GM13976 (cell line): ENCODE results near the gene ARHGAP6.

ENCODE experiments used
- DNase-seq: peaks from one replicate; pipeline ENCODE4 v3.0.0; 2012; ENCODE audit warnings: low spot score
- in situ Hi-C: fragments of 300-500 bp; cut with MboI; formaldehyde crosslinking; loops from one replicate; pipeline ENCODE4 v1.12.0; 2022; ENCODE audit warnings: low sequenced_read_pairs, mixed read lengths, inconsistent platforms; ENCODE audit not compliant: unreplicated experiment
- TF ChIP-seq, protein P1 (sequence below): IDR thresholded peaks from 2 replicates; pipeline ENCODE4 v1.5.1; 2012; ENCODE audit warnings: borderline replicate concordance, mild to moderate bottlenecking; ENCODE audit not compliant: insufficient read depth; ENCODE audit errors: extremely low read depth, missing control alignments, control extremely low read depth

The ARHGAP6 gene

DNA sequence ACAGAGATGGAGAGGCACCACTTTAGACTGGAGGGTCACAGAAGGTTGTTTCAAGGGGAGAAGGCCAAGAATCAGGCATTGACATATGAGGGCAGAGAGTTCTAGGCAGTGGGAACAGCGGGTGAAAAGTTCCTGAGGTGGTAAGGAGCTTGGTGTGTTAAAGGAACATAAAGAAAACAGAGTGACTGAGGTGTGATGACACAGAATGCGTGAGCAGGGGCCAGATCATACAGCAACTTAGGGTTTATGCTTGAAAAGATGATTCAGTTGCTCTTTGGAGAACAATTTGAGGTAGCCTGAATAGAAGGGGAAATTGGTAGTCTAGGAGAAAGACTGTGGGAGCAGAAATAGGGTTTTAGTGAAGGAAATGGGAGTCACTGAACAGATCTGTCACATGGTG is 193.3 kb downstream of the ARHGAP6 start:
- TF ChIP-seq, protein P1, sequence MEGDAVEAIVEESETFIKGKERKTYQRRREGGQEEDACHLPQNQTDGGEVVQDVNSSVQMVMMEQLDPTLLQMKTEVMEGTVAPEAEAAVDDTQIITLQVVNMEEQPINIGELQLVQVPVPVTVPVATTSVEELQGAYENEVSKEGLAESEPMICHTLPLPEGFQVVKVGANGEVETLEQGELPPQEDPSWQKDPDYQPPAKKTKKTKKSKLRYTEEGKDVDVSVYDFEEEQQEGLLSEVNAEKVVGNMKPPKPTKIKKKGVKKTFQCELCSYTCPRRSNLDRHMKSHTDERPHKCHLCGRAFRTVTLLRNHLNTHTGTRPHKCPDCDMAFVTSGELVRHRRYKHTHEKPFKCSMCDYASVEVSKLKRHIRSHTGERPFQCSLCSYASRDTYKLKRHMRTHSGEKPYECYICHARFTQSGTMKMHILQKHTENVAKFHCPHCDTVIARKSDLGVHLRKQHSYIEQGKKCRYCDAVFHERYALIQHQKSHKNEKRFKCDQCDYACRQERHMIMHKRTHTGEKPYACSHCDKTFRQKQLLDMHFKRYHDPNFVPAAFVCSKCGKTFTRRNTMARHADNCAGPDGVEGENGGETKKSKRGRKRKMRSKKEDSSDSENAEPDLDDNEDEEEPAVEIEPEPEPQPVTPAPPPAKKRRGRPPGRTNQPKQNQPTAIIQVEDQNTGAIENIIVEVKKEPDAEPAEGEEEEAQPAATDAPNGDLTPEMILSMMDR, result no peak
- in situ Hi-C loops, result no loop called here
- no peak for DNase-seq

DNA sequence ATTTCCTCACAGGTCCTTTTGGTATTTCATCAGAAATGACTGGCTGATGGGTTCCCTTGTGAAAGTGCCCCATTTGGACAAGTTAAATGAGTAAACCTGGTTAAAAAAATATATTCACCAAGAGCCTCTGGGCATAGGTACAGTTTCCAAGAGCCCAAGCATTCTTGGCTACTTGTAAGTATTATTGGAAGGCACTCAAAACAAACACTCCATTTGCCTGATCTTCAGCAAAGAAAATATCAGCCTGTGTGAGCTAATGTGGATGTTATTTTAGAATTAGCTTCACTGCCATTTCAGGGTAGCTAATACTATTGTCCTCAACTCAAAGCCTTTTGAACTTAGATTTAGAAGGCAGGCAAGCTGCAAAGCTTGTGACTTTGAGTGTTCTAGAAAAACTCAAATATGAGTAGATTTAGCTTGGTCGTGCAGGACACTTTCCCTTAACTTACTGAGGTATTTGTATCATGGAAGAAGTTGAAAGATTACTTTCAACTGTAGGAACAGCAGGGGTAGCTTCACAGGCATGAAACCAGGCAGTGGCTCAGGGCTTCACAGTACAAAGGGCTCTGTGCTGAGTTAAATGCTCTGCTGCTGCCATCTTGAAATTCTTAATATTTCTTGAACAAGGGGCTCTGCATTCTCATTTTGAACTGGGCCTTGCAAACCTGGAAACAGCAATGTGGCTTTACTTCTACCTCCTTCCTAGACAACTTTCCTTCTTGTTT is 195.3 kb downstream of the ARHGAP6 start:
- in situ Hi-C loops, result no loop called here
- no peak for DNase-seq
- TF ChIP-seq, protein P1, result no peak

DNA sequence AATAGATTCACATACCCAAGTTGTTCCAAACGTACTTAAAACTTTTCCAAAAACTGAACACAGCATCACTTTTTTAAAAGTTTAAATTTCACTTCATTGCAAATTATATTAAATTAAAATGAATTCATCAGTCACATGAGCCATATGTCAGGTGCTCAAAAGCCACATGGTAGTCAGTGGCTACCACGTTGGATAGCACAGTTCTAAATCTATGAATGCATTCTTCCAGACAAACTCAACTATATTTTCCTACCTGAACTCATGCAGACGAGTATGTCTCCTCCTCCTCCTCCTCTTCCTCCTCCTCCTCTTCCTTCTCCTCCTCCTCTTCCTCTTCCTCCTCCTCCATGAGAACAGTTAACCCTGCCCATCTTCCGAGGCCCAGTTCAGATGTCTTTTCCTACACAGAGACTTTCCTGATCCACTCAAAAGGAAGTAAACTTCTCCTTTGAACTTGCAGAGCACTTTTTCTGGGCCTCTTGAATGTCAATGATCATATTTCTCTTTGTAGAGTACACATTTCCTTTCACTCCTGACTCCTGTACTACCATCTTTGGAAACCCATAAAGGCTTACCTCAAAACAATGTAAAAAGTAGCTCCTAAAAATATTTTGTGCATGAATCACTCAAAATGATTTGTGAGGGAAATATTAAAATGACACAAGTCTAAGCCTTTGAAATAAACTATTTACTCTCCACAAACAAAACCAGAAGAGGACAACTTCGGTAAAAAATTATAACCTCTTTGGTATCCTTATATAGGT is 199.9 kb downstream of the ARHGAP6 start:
- TF ChIP-seq, protein P1, result no peak
- in situ Hi-C loops, result no loop called here
- no peak for DNase-seq

DNA sequence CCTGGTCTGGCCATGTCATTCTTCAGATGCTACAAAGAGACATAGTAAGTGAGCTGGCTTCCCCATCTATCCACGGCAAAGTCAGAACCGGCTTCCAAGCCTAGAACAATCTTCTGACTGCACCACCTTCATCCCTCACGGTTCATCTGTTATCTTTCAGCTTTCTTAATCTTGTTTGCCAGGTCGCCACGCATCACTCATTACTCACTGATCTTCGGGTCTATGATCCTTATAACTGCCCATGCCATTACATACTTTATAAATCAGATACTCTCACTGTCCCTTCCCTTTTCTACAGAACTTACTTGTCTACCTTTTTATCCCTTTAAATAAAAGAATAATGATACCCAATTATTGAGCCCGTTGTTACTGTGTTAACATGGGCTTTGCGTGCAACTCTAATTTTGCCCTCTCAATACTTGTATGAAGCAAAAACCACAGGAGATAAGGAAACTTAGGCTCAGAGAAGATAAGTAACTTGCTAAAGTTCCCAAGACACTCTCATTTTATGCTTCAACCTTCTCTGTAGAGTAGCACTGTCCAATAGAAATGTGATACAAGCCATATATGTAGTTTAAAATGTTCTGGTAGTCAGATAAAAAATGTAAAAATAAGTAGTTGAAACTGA is 200.8 kb downstream of the ARHGAP6 start:
- no peak for DNase-seq
- in situ Hi-C loops, result no loop called here
- TF ChIP-seq, protein P1, result no peak

DNA sequence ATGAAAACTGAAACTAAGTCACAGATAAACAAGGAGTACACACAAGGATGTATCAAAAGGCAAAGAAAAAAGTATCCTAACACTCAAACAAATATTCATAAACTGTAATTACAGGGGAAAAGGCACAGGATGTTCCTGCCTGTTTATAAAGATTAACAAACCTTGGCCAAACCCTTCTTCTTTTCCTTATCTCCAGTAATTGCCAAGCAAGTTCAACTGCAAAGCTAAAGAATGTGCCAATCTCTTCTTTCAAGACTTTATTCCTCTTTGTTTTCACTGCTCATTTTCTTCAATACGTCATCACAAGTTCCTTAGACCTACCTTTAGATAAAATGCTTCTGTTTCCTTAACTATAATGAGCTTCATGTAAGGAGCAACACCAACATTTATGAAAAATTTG is 201.3 kb downstream of the ARHGAP6 start:
- in situ Hi-C loops, result no loop called here
- TF ChIP-seq, protein P1, result no peak
- DNase-seq, result no peak

DNA sequence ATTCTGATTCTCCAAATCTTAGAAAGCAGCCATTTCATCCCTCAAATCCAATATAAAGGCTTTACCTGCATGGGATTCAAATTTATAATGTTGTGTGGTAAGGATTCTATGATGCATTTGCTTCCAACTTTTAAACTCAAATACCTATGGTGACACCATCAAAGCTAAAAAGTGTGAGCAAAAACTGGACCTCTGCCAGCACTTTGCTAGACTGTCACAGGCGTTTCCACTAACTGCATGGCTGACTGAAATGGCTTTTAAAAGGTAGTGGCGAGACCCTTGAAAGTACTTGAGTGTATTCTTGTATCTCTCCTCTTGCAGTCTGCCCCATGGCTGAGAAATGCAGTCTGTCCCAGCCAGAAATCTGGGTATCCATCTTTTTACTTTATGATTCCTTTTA is 203.1 kb downstream of the ARHGAP6 start:
- TF ChIP-seq, protein P1, result no peak
- in situ Hi-C loops, result no loop called here
- no peak for DNase-seq
